GM12873 (cell line): ENCODE results near the gene LTB4R.

Experiments used
- TF ChIP-seq, protein P1 (sequence below): IDR thresholded peaks from 2 replicates; pipeline ENCODE4 v1.5.1; 2012; ENCODE audit warnings: low read depth, mild to moderate bottlenecking, moderate library complexity, low read length, control low read depth; ENCODE audit not compliant: insufficient read depth; ENCODE audit errors: missing control alignments

The LTB4R gene

DNA sequence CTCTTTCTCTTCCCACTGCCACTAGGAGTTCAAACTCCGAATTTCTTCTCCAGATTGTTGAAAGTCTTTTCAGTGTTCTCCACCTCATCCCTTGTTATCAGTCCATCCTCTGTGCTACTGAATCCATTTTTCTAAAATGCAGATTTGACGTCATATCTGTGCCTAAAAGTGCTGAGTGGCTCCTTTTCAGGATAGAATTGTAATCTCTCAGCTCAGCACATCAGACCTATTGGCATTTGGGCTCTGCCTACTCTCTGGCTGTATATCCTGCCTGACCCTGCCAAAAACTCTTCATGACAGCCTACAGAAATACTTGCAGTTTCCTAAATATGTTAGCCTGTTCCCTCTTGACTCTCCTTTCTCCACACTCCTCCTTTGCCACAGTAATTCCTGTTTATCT is 38.8 kb upstream of the LTB4R start:
- TF ChIP-seq, protein P1, sequence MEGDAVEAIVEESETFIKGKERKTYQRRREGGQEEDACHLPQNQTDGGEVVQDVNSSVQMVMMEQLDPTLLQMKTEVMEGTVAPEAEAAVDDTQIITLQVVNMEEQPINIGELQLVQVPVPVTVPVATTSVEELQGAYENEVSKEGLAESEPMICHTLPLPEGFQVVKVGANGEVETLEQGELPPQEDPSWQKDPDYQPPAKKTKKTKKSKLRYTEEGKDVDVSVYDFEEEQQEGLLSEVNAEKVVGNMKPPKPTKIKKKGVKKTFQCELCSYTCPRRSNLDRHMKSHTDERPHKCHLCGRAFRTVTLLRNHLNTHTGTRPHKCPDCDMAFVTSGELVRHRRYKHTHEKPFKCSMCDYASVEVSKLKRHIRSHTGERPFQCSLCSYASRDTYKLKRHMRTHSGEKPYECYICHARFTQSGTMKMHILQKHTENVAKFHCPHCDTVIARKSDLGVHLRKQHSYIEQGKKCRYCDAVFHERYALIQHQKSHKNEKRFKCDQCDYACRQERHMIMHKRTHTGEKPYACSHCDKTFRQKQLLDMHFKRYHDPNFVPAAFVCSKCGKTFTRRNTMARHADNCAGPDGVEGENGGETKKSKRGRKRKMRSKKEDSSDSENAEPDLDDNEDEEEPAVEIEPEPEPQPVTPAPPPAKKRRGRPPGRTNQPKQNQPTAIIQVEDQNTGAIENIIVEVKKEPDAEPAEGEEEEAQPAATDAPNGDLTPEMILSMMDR, result no peak

DNA sequence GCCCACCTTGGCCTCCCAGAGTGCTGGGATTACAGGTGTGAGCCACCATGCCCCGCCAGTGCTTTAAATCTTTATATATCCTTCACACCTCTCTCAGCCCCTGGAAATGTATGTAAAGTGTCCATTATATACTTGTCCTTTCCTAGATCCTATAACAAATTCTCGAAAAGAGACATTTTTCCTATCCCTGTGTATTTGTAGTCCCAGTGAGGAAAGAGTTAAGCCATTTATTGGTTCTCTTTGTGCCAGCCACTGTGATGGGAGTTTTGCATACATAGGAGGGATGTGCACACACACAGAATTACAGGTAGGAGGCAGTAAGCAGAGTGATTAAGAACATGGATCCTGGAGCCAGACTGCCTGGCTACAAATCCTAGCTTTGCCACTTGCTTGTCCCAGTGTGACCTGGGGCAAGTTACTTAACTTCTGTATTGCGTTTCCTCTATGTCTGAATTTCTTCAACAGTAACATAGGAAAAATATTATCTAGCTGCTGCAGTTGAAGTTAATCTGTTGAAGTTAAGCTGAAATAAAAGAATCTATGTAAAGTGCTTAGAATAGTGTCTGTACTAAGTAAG is 37.8 kb upstream of the LTB4R start:
- TF ChIP-seq, protein P1, result peak; percentile 45

DNA sequence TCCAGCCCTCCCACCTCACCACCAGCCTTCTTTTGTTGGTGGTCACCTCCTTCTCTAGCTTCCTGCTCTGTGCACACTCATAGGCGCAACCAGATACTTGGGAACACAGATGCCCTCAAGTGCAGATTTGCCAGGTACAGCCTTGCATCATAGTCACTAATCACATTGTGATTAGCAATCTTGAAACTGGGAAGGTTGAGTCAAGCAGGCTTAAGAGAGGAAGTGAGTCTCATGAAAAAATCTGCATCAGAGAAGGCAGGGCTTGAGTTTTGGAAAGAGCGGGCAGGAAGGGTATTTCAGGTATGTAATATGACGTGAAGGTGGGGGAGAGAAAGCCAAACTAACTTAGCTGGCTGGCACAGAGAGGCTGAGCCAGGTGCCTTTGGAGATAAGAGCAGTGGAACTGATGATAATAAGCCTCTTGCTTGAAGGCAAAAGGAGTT is 37.2 kb upstream of the LTB4R start:
- TF ChIP-seq, protein P1, result no peak

DNA sequence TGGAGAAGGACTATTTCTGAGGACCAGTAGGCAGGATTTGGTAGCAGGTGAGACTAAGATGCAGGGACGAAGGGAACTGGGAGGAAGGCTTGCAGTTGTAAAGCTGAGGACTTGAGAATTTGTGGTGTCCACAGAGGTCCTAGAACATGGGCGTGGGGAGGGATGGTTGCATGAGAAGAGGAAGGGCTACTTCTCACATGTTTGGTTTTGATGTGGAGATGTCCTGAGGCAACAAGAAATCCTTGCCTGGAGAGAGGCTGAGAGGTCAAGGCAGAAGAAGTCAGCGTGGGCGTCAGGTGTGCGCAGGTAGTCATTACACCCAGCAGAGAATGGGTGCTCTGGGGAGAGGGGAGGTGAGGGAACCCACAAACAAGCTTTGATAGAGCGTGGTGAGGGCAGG is 34.2 kb upstream of the LTB4R start:
- TF ChIP-seq, protein P1, result no peak

DNA sequence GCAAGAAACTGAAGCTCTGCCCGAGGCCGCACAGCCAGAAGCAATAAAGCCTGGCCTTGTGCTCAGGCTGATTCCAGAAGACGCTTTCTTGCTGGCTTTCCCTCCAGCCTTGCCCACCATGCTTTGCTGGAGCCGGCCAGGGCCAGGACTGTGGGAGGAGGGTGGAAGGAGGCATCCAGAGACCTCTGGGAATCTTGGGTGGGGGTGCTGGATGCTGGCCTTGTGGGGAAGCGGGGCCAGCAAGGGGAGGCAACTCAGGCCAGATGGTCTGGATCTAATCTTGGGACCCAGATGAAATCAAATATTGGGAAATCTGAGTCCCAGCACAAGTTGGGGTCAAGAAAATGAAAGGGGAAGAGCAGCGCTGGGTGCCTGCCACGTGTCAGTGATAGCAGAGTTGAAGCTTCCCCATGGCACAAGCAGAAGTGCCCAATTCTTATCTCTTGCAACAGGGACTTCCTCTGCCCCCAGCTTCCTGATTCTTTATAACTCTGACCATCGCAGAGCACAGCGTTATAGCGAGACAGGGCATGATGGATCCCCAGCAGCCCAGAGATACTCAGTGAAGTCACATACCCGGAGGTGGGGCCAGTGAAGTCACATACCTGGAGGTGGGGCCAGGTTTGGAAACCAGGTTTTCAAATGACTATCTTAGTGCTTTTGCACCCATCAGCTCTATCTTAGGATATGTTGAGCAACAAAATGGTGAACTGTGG is 33.5 kb upstream of the LTB4R start:
- TF ChIP-seq, protein P1, result no peak

DNA sequence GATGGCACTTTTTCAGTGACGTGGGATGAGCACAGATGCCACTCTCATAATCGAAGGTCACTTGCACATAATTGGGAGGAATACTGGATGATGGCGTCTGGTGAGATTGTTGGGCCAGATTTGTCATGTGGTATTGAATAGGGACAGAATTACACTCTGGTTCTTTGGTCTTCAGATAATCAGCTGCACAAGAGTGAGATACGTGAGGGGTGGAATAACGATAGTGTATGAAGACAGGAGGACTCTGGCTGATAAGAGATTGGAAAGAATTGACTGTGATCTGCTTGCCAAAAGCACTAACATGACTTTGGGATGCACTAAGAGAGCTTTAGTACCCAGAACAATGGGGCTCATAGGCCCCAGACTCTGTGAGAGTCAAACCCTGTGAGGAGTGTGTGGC is 32.9 kb upstream of the LTB4R start:
- TF ChIP-seq, protein P1, result no peak

DNA sequence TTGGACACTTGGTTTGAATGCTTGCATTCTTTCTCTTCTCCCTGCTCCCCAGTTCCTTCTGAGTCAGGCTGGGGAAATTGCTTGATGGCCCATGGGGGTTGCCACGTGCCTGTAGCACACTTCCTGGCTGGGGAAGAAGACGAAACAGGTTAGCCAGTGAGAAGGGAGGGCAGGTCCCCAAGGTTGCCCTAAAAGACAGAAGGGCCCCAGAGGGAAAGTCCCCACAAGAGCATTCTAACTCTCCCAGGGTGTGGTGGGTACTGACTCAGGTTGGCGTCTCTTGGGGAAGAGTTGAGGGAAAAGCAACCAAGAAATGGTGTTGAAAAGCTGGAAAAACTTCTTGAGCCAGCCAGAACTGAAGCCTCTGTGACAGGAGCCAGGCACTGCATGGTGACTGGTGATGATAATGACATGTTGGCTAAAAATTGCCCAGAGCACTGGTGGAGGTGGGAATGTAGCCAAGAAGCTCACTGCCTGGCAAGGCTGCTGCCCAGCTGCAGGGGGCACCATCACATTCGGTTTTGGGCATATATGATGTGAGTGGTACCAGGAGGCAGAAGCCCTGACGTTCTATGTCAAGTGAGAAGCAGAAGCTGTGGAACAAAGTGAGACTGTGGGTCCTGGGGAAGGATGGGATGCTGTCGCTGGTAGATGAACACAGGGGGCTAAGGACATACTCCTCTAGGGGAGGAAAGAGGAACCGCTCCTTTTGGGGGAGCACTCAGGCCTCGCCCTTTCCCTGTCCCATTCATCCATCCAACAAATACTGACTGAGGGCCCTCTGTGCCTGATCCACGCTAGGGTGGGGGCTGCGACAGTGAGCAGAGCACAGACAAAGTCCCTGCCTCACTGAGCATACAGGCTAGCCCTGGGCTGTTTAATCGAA is 31.8 kb upstream of the LTB4R start:
- TF ChIP-seq, protein P1, result peak; percentile 52
